GM12891 (cell line): ENCODE measurements around the gene UBAC1.

Experiments
- PAX5 ChIP-seq: IDR thresholded peaks from 2 replicates; pipeline ENCODE4 v1.6.1; 2011; ENCODE audit warnings: low read length, moderate library complexity, mild to moderate bottlenecking; ENCODE audit not compliant: insufficient read depth, severe bottlenecking
- POLR2A ChIP-seq: IDR thresholded peaks from 2 replicates; pipeline ENCODE4 v1.6.1; 2011; ENCODE audit warnings: low read depth, low read length, control low read depth
- POLR2AphosphoS5 ChIP-seq: IDR thresholded peaks from 2 replicates; pipeline ENCODE4 v1.6.1; 2011; ENCODE audit warnings: low read depth, low read length, control low read depth
- TAF1 ChIP-seq: IDR thresholded peaks from 2 replicates; pipeline ENCODE4 v1.6.1; 2011; ENCODE audit warnings: low read depth, low read length, control low read depth

GRCh38 chr9:135970128-135970815 is 9.1 kb upstream of the UBAC1 start:
- no peak for TF ChIP-seq POLR2AphosphoS5
- TF ChIP-seq POLR2A = no peak
- no peak for TF ChIP-seq TAF1
- TF ChIP-seq PAX5 = no peak
